Stimulated activated CD4-positive, alpha-beta T cell treated with anti-CD3 and anti-CD28 coated beads, Interleukin-4, amount 100 ng/mL, for 4 hours (primary cell): Measurements from ENCODE around the gene SDCBP2.

Experiments used
- DNase-seq, 2 experiments: peaks; one replicate each; pipeline ENCODE4 v3.0.0-alpha.2; 2020

The SDCBP2 gene

GRCh38 chr20:1310506-1311190, 18.3 kb downstream of the SDCBP2 start:
- no peak for DNase-seq

GRCh38 chr20:1310071-1310470, 18.9 kb downstream of the SDCBP2 start:
- no peak for DNase-seq

- no peak for DNase-seq
These were observed 19.5 kb downstream of the SDCBP2 start for GRCh38 chr20:1309439-1309847.

- DNase-seq, result no peak
These were observed 20.2 kb downstream of the SDCBP2 start for GRCh38 chr20:1308702-1309095.

- no peak for DNase-seq
These were observed 20.8 kb downstream of the SDCBP2 start for GRCh38 chr20:1308067-1308701.

GRCh38 chr20:1307571-1307971, 21.4 kb downstream of the SDCBP2 start:
- DNase-seq, result no peak

- DNase-seq, result no peak
These were observed 21.8 kb downstream of the SDCBP2 start for GRCh38 chr20:1307171-1307570.

GRCh38 chr20:1306316-1307135, 22.4 kb downstream of the SDCBP2 start:
- DNase-seq, result no peak

GRCh38 chr20:1305712-1306111, 23.2 kb downstream of the SDCBP2 start:
- DNase-seq, result no peak

GRCh38 chr20:1304710-1305515, 24.0 kb downstream of the SDCBP2 start:
- DNase-seq, result no peak

- no peak for DNase-seq
These were observed 26.0 kb downstream of the SDCBP2 start for GRCh38 chr20:1302685-1303541.

GRCh38 chr20:1301031-1301529, 27.9 kb downstream of the SDCBP2 start:
- peak; percentile 18 to 63 for DNase-seq

- DNase-seq, result no peak
These were observed 28.7 kb downstream of the SDCBP2 start for GRCh38 chr20:1300083-1300840.

GRCh38 chr20:1299522-1299921, 29.4 kb downstream of the SDCBP2 start:
- DNase-seq, result peak; percentile 27 to 43

- no peak for DNase-seq
These were observed 29.9 kb downstream of the SDCBP2 start for GRCh38 chr20:1298888-1299511.

- DNase-seq, result no peak
These were observed 30.8 kb downstream of the SDCBP2 start for GRCh38 chr20:1298166-1298565.

- DNase-seq, result no peak
These were observed 31.5 kb downstream of the SDCBP2 start for GRCh38 chr20:1297486-1297885.

- no peak for DNase-seq
These were observed 32.0 kb downstream of the SDCBP2 start for GRCh38 chr20:1296922-1297321.

GRCh38 chr20:1296117-1296610, 32.8 kb downstream of the SDCBP2 start:
- no peak for DNase-seq

GRCh38 chr20:1295276-1295930, 33.5 kb downstream of the SDCBP2 start:
- DNase-seq, result no peak
